Astrocyte of the cerebellum (primary cell): ENCODE data around the gene RB1.

Experiments used
- DNase-seq: peaks from one replicate; pipeline ENCODE4 v3.0.0-alpha.2; 2011; ENCODE audit warnings: low read depth
- H3K4me3 ChIP-seq: 2 replicates; pipeline ENCODE4 v1.5.1; 2011; ENCODE audit warnings: mild to moderate bottlenecking, low read depth, low read length, moderate library complexity
- in situ Hi-C: cut with HindIII; loops from 2 replicates; pipeline ENCODE4 v1.10.0; 2017; ENCODE audit warnings: low sequenced_read_pairs
- TF ChIP-seq, protein P1 (sequence below): IDR thresholded peaks from 2 replicates; pipeline ENCODE4 v1.5.1; 2012; ENCODE audit warnings: low read length, low read depth, moderate library complexity, mild to moderate bottlenecking; ENCODE audit errors: missing control alignments

RB1 gene

GRCh38 chr13:48311223-48311622 lies 7.7 kb downstream of the RB1 start:
- no peak for DNase-seq
- TF ChIP-seq, protein P1, sequence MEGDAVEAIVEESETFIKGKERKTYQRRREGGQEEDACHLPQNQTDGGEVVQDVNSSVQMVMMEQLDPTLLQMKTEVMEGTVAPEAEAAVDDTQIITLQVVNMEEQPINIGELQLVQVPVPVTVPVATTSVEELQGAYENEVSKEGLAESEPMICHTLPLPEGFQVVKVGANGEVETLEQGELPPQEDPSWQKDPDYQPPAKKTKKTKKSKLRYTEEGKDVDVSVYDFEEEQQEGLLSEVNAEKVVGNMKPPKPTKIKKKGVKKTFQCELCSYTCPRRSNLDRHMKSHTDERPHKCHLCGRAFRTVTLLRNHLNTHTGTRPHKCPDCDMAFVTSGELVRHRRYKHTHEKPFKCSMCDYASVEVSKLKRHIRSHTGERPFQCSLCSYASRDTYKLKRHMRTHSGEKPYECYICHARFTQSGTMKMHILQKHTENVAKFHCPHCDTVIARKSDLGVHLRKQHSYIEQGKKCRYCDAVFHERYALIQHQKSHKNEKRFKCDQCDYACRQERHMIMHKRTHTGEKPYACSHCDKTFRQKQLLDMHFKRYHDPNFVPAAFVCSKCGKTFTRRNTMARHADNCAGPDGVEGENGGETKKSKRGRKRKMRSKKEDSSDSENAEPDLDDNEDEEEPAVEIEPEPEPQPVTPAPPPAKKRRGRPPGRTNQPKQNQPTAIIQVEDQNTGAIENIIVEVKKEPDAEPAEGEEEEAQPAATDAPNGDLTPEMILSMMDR = no peak
- in situ Hi-C loops = no loop called here
- H3K4me3 ChIP-seq = no peak overlapping the region

DNA sequence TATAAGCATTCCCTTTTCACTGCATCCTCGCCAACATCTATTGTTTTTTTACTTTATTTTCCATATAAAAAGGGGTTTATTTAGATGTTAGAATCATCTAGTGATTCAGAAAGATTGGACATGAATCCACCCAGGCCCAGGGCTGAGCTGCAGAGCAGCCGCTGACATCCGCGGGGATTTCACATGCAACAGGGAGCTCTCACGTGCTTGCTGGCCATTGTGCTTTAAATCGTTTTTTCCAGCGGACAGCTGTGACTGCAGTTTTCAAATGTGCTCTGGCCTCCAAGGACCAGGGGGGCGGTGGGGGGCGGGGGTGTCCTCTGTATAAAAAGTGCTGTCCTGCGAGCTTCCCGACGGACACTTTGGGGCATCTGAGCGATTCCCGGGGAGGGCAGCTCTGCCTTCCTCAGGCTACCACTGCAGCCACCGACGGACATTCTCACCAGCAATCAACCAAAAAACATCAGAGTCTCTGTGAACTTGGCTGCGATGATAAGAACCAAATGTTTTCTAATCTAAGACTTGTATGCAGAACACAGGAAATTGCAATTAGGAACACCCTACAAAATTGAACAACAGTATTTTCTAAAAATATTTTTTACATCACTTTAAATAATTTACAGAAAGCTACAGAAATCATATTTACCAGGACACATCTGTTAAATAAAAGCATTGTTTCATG lies 12.6 kb downstream of the RB1 start:
- no peak overlapping the region for H3K4me3 ChIP-seq
- in situ Hi-C loops = no loop called here
- no peak for DNase-seq
- TF ChIP-seq, protein P1 = no peak

DNA sequence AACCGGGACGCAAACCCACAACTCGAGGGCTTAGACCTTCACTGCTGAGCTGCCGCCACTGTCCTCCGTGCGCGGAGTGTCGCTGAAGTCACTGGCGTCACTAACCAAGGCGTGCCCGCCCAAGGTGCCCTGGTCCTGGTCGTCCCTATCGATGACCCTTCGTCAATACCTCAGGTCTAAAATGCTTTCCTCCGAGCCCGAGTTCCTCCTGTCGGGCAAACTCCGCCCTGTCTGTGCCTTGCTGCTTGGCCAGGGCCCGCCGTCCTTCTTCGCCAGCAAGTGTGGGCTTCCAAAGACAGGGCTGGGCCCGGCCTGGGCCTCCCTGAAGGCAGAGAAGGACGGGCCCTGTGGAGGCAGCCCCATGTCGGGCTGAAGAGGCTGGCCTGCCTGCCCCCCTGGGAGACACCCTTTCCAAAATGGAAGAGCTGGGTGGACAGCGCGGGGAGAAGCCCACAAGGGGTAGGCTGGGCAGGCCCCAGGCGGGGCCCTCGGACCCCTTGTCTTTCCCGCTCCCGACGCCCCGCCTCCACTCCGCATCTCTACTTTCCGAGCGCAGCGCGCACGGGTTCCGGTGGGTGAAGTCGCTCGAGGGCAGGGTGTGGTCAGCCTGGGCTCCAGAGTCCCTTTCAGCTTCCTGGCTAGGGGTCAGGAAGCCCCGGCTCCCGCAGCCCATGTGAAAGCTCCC lies 13.4 kb downstream of the RB1 start:
- TF ChIP-seq, protein P1 = no peak
- H3K4me3 ChIP-seq = no peak overlapping the region
- DNase-seq = no peak
- in situ Hi-C loops = no loop called here

DNA sequence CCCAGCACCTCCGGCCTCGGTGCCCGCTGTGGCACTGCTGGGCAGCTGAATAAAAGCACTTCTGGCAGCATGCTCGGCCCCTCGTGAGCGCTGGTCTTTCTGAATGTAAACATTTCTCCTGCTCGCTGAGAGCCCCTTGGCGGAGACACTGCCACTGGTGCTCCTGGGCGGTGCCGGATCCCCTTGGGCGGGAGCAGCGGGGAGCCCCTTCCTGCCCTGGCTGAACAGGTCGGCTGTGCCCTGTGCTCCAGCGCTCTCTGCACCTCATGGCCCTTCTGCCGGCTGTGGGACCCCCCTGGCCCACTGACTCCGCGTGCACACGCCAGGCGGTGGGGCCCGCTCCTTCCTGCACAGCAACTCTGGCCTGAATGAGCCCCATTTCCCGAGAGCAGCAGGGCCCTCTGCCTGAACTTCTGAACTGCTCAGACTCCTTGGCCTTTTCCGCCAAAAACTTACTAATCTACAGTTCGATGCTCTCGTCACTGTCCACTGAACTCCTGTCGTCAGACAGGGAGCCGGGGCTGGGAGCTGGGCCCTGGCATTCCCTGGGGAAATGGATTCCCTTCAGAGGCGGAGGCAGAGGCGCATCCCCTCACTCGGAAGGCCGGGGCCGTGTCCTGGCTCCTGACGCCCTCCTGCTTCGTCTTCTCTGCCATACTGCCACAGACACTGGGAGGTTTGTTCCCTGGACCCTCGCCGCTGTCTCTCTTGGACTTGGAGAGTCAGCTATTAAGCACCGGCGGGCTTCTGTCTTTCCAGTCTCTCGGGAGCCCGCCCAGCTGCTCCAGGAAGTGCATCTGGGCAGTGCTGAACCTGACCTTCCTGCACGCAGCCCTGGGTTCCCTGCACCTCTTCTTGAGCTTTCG lies 14.2 kb downstream of the RB1 start:
- in situ Hi-C loops = no loop called here
- TF ChIP-seq, protein P1 = no peak
- no peak overlapping the region for H3K4me3 ChIP-seq
- DNase-seq = no peak

GRCh38 chr13:48318377-48318811 lies 14.8 kb downstream of the RB1 start:
- TF ChIP-seq, protein P1 = no peak
- no peak overlapping the region for H3K4me3 ChIP-seq
- in situ Hi-C loops = no loop called here
- DNase-seq = no peak

DNA sequence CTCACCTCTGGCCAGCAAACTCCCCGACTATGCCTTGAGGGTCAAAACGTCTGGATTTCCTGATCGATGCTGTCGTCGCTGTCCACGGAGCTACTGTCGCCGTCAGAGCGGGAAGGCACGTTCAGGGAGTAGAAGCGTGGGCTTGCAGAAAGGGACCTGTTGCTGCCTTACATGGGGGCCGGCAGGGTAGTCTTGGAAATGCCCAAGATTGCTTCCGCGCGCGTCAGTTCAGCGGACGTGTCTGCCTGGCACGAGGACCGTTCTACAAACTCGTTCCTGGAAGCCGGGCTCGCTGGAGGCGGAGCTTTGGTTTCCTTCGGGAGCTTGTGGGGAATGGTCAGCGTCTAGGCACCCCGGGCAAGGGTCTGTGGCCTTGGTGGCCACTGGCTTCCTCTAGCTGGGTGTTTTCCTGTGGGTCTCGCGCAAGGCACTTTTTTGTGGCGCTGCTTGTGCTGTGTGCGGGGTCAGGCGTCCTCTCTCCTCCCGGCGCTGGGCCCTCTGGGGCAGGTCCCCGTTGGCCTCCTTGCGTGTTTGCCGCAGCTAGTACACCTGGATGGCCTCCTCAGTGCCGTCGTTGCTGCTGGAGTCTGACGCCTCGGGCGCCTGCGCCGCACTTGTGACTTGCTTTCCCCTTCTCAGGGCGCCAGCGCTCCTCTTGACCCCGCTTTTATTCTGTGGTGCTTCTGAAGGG lies 15.4 kb downstream of the RB1 start:
- DNase-seq = no peak
- in situ Hi-C loops = no loop called here

More for the DNA sequence above, 15.4 kb downstream of the RB1 start:
- no peak overlapping the region for H3K4me3 ChIP-seq
- TF ChIP-seq, protein P1 = no peak
